Peyer's patch (tissue), 4 donors: ENCODE data around the gene AMDHD1. TPM values are rescaled to one million over a fixed set of nuclear protein-coding genes. Genes with fewer than 3 reads are reported as not detected.

ENCODE experiments used
- DNase-seq, 3 donors: peaks; one replicate each; pipeline ENCODE4 v3.0.0-alpha.2; 2017 to 2019
- H3K27ac ChIP-seq, 4 donors: fragments of 200-600 bp; sonication (generic); one replicate each; pipeline ENCODE4 v1.5.1; 2016 to 2019
- H3K27me3 ChIP-seq, 2 donors: fragments of 200-600 bp; sonication (generic); one replicate each; pipeline ENCODE4 v1.5.1; 2019
- H3K36me3 ChIP-seq, 3 donors: fragments of 200-600 bp; sonication (generic); one replicate each; pipeline ENCODE4 v1.5.1; 2016 to 2019
- H3K4me1 ChIP-seq, 4 donors: fragments of 200-600 bp; sonication (generic); one replicate each; pipeline ENCODE4 v1.5.1; 2016 to 2019
- H3K4me3 ChIP-seq, 4 donors: fragments of 200-600 bp; sonication (generic); 1 replicate in 3 of 4; 2 replicates in 1 of 4; pipeline ENCODE4 v1.5.1; 2016 to 2019; ENCODE audit warnings: mild to moderate bottlenecking in 1 of 4
- H3K9me3 ChIP-seq, 4 donors: fragments of 200-600 bp; sonication (generic); one replicate each; pipeline ENCODE4 v1.5.1; 2016 to 2019; ENCODE audit warnings: mild to moderate bottlenecking in 1 of 4
- CTCF ChIP-seq, 6 experiments: fragments of 450-650 bp in 4 of 6; fragments of 200-600 bp in 2 of 6; sonication (generic) in 1 of 6; IDR thresholded peaks; one replicate each; pipeline ENCODE4 v1.5.1; 2017 to 2019; ENCODE audit warnings: antibody characterized with exemption in 6 of 6, mild to moderate bottlenecking in 3 of 6, moderate library complexity in 1 of 6
- POLR2A ChIP-seq, 2 donors: fragments of 450-650 bp; IDR thresholded peaks; one replicate each; pipeline ENCODE4 v1.5.1; 2017; ENCODE audit warnings: antibody characterized with exemption in 2 of 2, mild to moderate bottlenecking in 2 of 2, moderate library complexity in 2 of 2
- total RNA-seq, 4 donors: library from RNA; depleted of rRNA; stranded (reverse); fragments of >200 nt; gene quantifications; one replicate each; pipeline ENCODE4 v1.1.0, GENCODE V29; 2016

The AMDHD1 gene
- total RNA-seq, 4 donors from 2014 or later = 1.7 to 3.5 (median 2.5) TPM; not detected in 1

GRCh38 chr12:95955549-95956159, 12.5 kb downstream of the AMDHD1 start:
- Histone ChIP-seq H3K27ac (no peak overlapping the region), H3K4me3 (no peak overlapping the region), H3K4me1 (no peaks in the 10 kb centered on the region), H3K9me3 (no peaks in the 10 kb centered on the region), H3K36me3 (no peaks in the 10 kb centered on the region), H3K27me3 (no peaks in the 10 kb centered on the region)
- TF ChIP-seq POLR2A (IDR thresholded peaks at IDR 0.05) = no peak
- no peak for TF ChIP-seq CTCF (IDR thresholded peaks at IDR 0.05)
- no peak for DNase-seq

GRCh38 chr12:95956557-95957145, 13.5 kb downstream of the AMDHD1 start:
- Histone ChIP-seq H3K27ac (no peak overlapping the region), H3K36me3 (no peaks in the 10 kb centered on the region), H3K27me3 (no peaks in the 10 kb centered on the region), H3K4me1 (no peaks in the 10 kb centered on the region), H3K9me3 (no peaks in the 10 kb centered on the region), H3K4me3 (no peak overlapping the region)
- TF ChIP-seq POLR2A (IDR thresholded peaks at IDR 0.05) (no peak), CTCF (IDR thresholded peaks at IDR 0.05) (no peak)
- no peak for DNase-seq

GRCh38 chr12:95959107-95959506, 16.0 kb downstream of the AMDHD1 start:
- Histone ChIP-seq H3K27ac (no peak overlapping the region), H3K9me3 (no peaks in the 10 kb centered on the region), H3K4me1 (no peaks in the 10 kb centered on the region), H3K36me3 (no peaks in the 10 kb centered on the region), H3K27me3 (no peaks in the 10 kb centered on the region), H3K4me3 (no peak overlapping the region)
- TF ChIP-seq CTCF (IDR thresholded peaks at IDR 0.05) (peak in 1 of 6 experiments; percentile 9), POLR2A (IDR thresholded peaks at IDR 0.05) (no peak)
- no peak for DNase-seq

GRCh38 chr12:95960241-95960640, 17.1 kb downstream of the AMDHD1 start:
- no peaks in the 10 kb centered on the region for H3K4me1 ChIP-seq
- H3K27me3 ChIP-seq = no peaks in the 10 kb centered on the region
- H3K36me3 ChIP-seq = no peaks in the 10 kb centered on the region
- TF ChIP-seq CTCF (IDR thresholded peaks at IDR 0.05) (no peak), POLR2A (IDR thresholded peaks at IDR 0.05) (no peak)
- H3K4me3 ChIP-seq = no peak overlapping the region
- DNase-seq = no peak
- no peak overlapping the region for H3K27ac ChIP-seq
- no peaks in the 10 kb centered on the region for H3K9me3 ChIP-seq

- Histone ChIP-seq H3K36me3 (no peaks in the 10 kb centered on the region), H3K27me3 (no peaks in the 10 kb centered on the region), H3K9me3 (no peaks in the 10 kb centered on the region), H3K4me3 (no peak overlapping the region), H3K27ac (no peak overlapping the region), H3K4me1 (no peaks in the 10 kb centered on the region)
- TF ChIP-seq CTCF (IDR thresholded peaks at IDR 0.05) (no peak), POLR2A (IDR thresholded peaks at IDR 0.05) (no peak)
- DNase-seq = no peak
These were observed 19.1 kb downstream of the AMDHD1 start for GRCh38 chr12:95962222-95962621.
